ENCODE data around the gene CD101.
A peak's percentile ranks its signal among the peaks of the same experiment; 100 is the strongest.

CD101 gene

GRCh38 chr1:117059334-117059677, 57.7 kb downstream of the CD101 start:
- no peak for DNase-seq

GRCh38 chr1:117059678-117060440, 58.3 kb downstream of the CD101 start, which contains the start of gene TTF2:
TTF2 (plus strand) TSS chr1:117060326; CDS start chr1:117060347, 21 bp downstream.
- peak; percentile 99 for DNase-seq

GRCh38 chr1:117060441-117061317, 59.1 kb downstream of the CD101 start:
- DNase-seq, result no peak

- DNase-seq, result no peak
Measured at GRCh38 chr1:117061986-117062415, 60.4 kb downstream of the CD101 start.

- DNase-seq, result no peak
Measured at GRCh38 chr1:117066367-117066766, 64.8 kb downstream of the CD101 start.

- DNase-seq, result peak; percentile 71
Measured at GRCh38 chr1:117067533-117068370, 66.2 kb downstream of the CD101 start.

- no peak for DNase-seq
Measured at GRCh38 chr1:117068580-117068979, 67.0 kb downstream of the CD101 start.

- no peak for DNase-seq
Measured at GRCh38 chr1:117069220-117069844, 67.8 kb downstream of the CD101 start.

- no peak for DNase-seq
Measured at GRCh38 chr1:117070124-117070523, 68.6 kb downstream of the CD101 start.

- no peak for DNase-seq
Measured at GRCh38 chr1:117076648-117077047, 75.1 kb downstream of the CD101 start.

GRCh38 chr1:117077267-117077666, 75.7 kb downstream of the CD101 start:
- DNase-seq, result no peak

GRCh38 chr1:117079737-117080136, 78.2 kb downstream of the CD101 start:
- DNase-seq, result no peak

- no peak for DNase-seq
Measured at GRCh38 chr1:117084231-117084630, 82.7 kb downstream of the CD101 start.

Measured in NCI-H1694 treated with DMSO at 0.1 percent for 48 hours (cell line).